Activated naive CD4-positive, alpha-beta T cell treated with anti-CD3 and anti-CD28 coated beads, Interleukin-2, amount 50 U/mL, for 16 hours (primary cell): Measurements from ENCODE around the gene DDX42.

Source experiments
- DNase-seq: peaks from one replicate; pipeline ENCODE4 v3.0.0-alpha.2; 2020

DDX42 gene

DNA sequence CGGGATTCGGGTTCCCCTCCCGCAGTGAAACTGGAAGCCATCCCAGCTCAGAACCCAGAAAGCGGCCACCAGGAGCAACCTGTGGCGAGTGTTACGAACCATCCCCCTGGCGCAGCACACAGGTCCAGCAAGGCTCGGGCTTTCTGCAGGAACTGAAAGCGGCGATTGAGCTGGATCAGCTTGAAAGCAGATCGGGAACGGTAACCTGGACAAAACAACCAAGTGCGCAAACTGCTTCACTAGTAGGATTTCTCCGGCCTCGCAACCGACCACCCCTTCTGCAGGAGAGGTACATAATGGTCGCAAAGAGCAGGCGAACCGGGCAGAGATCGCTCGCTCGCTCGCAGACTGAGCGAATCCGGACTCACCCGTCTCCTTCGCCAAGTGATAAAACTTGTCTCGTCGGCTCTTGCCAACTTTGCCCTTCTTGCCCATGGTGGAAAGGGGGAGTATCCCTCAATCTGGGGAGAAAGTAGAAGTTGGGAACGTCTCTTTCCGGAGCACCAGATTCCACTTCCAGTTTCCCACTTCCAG lies 52.6 kb downstream of the DDX42 start:
- peak; percentile 24 for DNase-seq

DNA sequence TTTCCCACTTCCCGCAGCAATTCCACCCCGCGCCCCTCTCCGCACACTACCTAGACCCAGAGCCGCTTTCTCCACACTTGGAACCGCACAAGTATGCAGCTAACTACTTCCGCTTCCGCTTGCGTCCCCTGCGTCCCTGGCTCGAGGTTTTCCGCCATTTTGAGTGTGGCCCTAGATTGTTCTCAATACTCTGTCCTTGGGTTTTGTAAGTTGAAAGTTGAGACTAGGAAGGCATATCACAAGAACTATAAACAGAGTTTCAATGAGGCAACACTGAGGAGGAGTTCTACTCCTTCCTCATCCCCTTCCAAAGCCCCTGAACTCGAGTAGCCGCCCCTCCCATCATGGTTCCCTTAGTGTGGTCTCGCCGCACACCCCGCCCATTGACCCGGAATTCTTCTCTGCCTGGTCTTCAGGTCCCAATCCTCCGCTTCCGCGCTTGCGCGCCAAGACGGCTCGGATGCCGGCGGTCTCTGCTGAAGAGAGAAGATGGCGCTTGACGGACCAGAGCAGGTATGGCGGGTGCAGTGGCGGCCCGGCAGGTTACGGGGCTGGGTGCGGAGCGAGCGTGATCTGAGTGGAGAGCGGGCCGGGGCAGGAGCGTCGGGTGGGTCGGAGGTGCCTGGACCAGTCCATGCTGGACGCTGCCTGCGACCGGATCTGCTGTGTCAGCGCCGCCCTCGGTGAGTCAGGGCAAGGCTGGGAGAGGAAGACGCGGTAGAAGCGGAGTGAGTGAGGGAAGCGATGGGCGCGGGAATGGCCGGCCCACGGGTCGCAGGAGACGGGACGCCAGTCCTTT lies 53.2 kb downstream of the DDX42 start, which contains the start of the genes FTSJ3 and PSMC5:
Gene FTSJ3, minus strand, starts transcription at position 662 of the 799 bp plus-strand sequence. CDS start 761 bp downstream, outside the sequence.
Gene PSMC5, plus strand, starts transcription at position 430 of the 799 bp plus-strand sequence. Its CDS starts 60 bp downstream, at position 490.
- DNase-seq = peak; percentile 98

DNA sequence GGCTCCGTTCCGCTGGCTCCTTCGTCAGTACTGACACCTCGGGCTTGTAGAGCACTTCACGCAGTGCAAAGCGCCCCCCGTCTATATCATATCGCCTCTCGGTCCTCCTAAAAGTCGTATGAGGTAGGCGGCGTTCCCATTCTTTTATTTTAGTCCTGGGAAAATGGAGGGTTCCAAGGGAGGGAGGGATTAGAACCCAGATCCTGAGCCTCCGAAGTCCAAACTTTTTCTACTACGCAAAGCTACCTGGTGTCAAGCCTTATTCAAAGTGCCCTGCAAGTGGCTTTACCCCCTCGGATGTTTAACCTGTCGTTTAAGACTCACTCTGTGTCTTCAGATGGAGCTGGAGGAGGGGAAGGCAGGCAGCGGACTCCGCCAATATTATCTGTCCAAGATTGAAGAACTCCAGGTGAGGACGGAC lies 53.8 kb downstream of the DDX42 start:
- DNase-seq = no peak

DNA sequence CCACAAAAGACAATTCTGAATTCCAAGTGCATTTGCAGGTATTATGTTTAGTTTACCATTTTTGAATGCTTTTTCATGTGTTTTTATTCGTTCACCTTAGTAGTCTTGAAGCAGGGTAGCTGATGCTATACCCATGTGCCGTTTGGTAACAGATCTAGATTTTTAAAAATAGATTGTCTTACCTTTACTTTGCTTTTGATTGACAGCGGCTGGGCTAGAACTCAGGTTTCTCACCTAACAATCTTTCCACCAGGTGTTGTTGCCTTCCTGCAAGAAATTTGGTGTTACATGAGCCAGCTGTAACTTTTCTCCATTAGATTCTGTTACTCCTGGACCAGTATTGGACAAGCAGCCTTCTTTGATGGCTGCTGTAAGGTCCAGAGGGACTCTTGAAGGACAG lies 55.0 kb downstream of the DDX42 start:
- no peak for DNase-seq

DNA sequence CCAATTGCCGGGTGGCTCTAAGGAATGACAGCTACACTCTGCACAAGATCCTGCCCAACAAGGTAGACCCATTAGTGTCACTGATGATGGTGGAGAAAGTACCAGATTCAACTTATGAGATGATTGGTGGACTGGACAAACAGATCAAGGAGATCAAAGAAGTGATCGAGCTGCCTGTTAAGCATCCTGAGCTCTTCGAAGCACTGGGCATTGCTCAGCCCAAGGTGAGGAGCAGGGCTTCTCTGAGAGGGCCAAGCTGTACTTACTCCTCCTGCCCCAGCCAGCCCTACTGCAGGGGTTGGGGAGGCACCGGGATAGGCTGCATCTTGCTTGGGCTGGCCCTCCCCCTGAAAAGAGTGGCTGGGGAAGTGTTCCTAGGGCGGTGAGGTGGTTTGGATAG lies 56.3 kb downstream of the DDX42 start:
- DNase-seq = no peak

DNA sequence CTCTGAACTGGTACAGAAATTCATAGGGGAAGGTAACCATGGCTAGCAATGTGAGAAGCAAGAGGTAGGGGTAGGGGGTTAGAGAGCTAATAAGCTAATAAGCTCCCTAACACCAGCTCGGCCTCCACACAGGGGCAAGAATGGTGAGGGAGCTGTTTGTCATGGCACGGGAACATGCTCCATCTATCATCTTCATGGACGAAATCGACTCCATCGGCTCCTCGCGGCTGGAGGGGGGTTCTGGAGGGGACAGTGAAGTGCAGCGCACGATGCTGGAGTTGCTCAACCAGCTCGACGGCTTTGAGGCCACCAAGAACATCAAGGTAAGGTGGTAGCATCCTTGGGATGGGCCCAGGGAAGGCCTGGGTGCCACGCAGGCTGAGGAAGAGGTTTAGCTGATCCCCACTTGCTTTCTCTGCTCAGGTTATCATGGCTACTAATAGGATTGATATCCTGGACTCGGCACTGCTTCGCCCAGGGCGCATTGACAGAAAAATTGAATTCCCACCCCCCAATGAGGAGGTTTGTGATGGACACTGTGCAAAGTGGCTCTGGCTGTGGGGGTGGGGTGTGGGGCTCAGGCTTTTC lies 57.0 kb downstream of the DDX42 start:
- no peak for DNase-seq

DNA sequence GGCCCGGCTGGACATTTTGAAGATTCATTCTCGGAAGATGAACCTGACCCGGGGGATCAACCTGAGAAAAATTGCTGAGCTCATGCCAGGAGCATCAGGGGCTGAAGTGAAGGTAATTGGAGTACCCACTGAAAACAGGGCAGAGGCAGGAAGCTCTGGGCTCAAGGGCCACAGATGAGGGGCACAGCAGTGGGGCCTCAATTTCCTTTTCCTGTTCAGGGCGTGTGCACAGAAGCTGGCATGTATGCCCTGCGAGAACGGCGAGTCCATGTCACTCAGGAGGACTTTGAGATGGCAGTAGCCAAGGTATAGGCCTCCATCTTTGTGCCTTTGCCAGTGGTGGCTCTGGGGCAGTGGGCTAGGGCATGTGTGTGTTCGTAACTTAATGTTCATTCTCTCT lies 57.5 kb downstream of the DDX42 start:
- no peak for DNase-seq

DNA sequence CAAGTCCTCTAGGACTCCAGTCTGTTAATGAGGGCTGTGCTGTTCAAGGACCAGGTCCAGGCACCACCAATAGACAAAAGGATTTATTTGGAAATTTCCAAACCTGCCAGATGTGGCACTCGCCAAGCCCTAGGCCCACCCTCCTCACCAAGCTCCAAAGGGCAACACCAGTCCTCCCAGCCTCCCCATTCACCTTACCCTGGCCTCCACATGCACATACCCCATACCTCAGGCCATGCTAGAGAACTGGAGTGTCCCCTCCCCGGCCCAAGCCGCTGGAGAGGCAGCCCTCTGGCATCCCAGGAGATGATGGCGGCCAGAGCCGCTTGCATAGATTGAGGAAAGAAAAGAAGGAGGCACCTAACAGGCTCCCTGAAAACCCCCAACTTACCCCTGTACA lies 58.0 kb downstream of the DDX42 start:
- DNase-seq = no peak

DNA sequence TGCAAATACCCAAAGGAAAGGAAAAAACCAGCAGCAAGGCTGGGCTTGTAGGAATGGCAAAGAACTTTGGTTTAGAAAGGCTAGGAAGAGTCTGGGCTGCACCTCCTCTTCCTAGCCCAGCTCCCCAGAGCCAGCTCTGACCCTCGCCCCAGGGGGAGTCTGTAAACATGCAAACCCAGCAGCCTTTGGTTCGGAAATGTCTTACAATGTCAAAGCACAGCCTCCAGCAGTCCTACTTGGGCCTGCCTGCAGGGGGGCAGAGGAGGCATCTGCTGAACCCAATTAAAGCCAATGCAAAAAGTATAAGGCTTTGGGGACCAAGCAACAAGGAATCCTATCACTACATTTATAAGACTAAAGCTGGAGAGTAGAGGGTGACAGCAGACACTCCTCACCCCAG lies 58.5 kb downstream of the DDX42 start:
- DNase-seq = no peak

DNA sequence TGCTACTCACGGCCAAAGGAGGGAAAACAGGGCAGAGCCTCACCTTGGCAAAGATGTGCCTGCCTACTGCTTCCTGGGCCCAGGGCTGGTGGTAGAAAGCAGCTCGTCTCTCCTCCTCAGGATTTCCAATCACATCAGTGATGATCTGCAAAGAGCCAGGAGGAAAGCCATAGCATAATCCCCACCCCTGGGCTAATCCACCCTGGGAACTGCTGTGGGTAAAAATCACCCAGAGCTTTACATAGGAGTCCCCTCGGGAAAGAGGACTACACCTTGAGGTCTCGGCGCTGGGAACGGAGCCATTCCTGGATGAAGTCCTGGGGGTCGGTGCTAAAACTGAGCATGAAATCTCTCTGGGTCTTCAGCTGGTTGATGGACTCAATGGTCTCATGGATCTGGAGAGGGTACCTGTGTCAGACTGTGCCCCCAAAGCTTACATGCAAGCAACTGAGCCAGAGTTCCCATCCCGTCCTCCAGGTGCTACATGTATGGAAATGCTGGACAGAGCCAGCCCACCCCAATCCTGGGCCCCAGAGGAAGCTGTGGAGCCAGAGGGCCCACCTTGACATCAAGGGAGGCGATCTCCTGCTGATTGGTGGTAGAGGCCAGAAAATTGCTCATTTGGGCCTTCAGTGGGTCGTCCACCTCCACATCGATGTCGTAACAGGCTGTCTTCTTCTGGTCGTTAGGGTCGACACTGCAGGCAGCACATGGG lies 59.2 kb downstream of the DDX42 start:
- no peak for DNase-seq

DNA sequence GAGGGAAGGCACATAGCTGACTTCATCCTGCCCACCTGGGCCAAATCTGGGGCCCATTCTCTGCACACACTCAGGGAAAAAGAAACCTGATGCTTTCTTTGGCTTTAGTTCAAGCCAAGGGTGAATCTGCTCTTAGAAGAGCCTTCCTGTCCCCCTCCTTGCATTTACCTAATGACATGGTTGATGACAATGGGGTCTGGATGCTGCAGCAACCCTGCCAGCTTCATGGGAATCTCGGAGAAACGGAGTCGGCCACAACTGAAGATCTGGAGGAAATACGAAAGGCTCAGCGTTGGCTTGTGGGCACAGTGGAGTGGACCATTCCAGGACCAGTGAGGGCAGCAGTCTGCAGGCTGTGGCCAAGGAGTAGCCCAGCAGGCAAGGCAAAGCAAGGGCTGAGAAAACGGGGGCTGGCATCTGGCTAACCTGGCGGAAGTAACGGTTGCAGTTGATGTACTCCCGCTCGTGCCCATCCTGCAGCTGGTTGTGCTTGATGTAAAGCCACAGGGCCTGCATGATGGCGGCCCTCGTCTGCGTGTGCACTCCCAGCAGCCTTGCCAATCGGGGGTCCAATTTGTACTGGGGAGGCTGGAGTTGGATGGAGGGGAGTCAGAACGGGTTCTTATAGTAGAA lies 59.9 kb downstream of the DDX42 start:
- DNase-seq = no peak

DNA sequence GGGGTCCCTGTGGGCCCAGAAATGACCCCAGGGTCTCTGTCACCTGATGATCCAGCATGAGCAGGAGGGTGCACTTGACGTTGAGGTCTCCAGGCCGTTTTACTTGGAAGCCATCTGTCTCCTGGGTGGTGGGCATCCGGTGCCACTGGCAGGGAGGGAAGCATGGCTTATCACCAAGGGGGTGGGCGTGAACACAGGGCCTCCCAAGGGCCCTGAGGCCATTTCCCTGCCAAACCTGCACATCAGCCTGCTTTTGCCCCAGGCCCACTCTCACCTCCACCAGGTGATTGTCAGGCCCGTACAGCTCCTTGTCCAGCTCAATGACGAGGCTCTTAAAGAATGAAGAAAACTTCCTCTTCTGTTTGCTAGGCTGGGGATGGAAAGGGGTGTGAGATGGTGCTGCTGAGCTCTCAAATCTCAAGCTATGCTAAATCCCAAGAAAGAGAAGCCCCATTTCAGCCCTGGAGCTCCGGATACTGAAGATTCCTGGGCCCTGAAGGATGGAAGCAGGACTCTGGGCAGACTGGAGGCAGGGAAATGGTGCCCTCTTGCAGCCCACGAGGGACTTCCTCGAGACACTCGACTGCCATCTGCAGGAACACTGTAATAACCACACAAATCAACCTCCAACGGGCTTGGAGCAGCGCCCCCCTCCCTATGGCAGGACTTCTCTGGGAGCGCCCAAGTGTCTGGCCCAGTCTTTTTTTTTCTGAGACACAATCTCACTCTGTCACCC lies 60.6 kb downstream of the DDX42 start:
- DNase-seq = peak; percentile 73

DNA sequence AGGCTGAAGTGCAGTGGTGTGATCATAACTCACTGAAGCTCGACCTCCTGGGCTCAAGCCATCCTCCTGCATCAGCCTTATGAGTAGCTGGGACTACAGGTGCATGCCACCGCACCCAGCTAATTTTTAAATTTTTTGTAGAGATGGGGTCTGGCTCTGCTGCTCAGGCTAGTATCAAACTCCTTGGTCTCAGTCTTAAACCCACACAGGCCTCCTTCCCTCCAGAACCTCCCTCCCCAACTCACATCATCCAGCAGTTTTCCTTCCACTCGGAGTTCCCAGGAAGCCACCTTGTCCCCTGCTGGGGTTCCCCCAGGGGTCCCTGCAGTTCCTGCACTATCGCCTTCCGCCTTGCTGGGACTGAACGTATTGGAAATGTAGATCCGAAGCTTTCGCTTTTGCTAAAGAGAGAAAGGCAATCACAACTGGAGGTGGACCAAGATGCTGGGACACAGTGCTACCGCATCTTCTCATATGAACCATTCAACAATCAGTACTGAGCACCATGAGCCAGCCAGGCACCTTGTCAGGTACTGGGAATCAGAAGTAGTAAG lies 61.3 kb downstream of the DDX42 start:
- DNase-seq = no peak

DNA sequence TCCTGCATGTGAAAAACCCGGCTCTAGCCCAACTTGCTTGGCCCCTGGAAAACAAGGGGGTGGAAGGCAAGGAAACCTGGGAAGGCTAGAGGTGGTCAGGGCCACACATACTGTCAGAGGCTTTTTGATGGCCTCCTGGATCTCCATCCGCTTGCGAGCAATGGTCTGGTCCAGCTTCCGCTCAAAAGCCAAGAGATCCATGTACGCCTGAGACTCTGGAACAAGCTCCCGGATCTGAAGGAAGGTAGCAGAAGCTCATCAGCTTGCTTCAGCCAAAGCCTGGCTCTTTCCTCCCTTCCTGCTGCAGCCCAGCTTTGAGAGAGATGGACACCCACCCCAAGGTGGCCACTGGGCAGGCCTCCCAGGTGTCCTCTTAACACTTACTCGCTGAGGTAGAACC lies 62.8 kb downstream of the DDX42 start:
- DNase-seq = no peak

DNA sequence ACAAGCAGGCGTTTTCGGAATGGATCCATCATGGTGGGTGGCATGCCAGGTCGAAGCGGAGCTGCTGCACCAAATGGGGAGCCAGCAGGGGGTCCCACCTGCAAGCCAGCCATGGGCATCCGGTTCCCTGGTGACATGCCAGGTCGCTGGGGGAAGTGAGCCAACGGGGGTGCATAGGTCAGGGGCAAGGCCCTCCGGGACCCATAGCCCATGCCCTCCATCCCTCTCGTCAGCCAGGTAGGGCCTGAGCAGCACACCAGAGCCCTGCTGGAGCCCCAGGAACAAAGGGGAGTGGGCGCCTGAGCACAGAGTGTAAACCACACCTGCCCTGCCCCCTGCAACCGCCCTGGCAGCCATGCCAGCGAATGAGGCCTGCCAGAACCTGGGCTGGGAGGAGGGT lies 63.5 kb downstream of the DDX42 start:
- DNase-seq = no peak

DNA sequence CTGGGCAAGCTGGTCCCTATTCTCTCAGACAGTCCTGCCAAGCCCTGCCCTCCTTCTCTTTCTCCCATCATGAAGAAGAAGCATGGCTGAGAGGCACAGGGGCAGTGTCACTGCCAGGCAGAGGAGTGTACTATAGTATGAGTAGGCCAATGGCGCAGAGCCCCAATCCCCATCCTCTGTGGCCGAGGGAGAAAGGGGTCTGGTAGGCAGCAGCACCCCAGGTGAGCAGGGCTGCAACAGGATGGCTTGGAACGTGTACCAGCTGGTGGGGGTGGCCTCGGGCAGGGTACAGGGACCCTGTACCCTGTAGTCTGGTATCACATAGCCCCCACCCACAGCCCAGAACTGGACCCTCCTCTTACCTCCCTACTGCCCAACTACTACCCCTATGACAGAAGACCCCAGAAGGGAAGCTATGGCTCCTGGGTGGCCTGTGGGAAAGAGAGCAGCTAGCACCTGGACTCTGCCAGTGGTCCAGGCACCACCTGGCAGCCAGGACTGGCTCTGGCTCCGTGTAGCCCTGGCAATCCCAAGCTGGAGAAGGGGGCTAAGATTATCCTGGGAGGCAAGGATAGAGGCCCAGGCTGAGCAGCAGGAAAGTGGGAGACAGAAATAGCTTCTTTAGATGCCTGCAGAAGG lies 64.1 kb downstream of the DDX42 start:
- no peak for DNase-seq

DNA sequence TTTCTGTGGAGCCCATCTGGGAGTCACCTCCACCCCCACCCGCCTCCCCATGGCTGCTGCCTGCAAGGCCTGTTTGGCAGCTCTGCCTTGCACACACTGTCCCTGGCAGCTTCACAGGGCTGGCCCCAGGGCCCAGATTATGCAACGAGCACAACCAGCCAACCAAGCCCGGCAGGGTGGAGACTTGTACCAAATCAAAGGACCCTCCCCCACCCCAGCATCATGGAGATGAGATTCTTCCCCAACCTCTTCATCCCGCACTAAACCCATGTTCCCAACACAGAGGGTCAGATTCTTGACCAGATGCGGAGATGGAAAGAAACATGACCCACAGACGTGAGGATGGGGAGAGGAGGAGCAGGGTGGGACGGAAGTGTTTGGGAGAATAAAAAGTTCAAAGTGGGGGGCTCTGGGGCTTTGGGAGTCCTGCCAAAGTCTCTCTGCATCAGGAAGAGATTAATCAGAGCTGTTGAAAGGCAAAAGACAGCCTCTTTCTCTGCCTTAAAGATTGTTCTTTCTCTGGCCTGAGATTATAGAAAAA lies 64.7 kb downstream of the DDX42 start:
- no peak for DNase-seq

DNA sequence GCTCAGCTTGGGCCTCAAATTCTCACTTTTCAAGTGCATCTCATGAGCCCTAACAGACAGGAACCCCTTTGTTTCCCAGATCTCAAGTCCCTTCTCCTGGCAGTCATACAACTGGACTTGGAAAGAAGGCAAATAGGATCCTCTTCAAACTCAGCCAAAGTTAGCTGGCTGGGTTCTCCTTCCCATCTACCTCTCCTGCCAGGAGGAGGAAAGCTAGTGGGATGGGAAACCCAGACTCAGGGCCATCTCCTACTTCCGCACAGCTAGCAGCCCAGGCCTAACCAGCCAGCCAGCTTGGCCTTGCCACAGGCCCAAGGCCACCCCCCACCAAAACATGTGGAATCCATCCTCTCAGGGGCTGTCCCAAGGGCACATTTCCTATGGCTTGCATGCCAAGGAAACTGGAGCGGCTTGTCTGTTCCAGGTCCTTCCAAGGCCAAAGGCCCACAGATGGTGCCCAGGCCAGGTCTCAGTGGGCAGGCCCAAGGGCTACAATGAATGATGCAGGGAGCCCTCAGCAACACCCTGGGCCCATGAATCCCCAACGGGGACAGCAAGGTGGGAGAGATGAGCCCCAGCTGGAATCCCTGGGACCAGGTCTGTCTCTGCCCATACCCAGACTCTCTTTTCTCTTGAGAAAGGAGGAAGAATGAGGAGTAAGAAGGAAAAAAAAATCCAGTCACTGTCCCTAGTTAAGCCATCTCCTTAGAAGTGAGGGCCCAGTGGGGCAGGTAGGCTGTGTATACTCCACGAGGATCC lies 66.8 kb downstream of the DDX42 start:
- DNase-seq = no peak

DNA sequence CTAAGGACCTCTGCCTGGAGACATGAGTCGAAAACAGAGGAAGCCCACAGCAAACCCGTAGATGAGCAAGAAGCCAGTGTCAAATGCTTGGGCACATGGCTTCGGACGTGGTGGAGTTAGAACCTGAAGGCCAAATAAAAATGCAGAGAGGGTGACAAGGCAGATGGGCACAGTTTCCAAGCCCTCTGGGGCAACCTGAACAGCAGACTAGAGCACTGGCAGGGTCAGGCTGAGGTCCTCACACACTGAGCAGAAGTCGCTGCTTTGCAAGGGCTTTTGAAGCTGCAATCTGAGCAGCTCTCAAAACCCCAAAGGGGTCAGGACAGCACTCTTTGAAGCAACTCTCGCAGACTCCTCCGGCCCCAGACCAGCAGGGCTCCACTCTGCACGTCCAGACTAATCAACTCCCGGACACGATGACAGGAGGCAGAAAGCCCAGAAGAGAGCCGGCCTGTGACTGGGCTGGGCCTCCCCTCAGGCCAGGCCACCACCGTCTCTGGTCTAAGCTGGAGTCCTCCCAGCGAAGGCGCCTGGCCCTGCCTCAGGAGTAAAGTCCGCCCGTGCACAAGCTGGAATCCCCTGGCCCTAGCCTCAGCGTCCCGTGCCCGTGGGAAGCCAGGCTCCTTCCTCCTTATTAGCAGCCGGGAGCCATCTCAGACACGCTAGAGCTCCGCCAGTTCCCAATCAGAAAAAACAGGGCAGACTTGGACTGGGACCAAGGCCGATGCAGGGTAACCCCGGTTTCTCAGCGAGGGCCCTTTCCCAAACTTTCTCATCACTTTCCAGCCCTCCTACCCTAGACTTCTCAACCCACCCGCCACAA lies 67.6 kb downstream of the DDX42 start:
- no peak for DNase-seq

DNA sequence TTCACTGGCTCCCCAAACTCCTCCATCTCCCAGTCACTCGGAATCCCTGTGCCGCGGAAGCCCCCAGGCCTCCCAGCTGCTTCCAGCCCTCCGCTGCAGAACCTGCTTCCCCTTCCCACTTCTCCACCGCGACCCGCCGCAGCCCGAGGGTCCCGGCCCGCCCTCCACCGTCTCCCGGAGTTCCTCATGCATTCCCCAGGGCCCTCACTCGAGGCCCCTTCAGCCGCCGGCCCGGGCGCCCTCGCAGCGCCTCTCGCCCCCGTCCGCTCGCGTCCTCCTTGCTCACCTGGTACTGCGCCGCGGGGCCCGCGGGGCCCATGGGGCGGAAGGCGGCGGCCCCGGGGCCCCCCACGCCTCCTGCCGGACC lies 68.2 kb downstream of the DDX42 start:
- DNase-seq = no peak
